ENCODE results near the gene GPX3.

Gene GPX3

DNA sequence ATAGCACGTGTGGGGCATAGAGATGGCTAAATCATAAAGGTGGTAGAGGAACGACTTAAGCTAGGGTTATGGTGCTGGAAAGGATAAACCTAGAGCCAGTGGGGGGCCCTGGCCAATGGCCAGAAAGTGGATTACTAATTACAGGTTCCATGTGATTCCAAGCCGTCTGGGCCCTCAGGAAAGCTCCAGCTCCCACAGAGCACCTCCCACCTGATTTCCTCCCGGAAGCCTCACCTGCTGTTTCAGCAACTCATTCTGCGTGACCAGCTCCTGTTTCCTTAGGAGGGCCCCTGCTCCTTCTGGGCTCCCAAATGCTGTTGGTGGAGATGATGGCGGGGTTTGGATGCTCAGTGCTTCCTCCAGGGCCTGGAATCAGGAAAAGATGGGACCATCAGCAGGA is 16.2 kb downstream of the GPX3 start:
- no peak for DNase-seq
- Mint-ChIP-seq H3K36me3 (ENCODE audit: low read depth) (peaks cover 56% of the 10 kb centered on the region), H3K4me1 (peaks cover 20% of the 10 kb centered on the region), H3K27ac (no peak overlapping the region), H3K9me3 (no peaks in the 10 kb centered on the region), H3K27me3 (ENCODE audit: low read depth, poor library complexity) (no peaks in the 10 kb centered on the region), H3K4me3 (no peak overlapping the region)
- TF ChIP-seq, protein P1, sequence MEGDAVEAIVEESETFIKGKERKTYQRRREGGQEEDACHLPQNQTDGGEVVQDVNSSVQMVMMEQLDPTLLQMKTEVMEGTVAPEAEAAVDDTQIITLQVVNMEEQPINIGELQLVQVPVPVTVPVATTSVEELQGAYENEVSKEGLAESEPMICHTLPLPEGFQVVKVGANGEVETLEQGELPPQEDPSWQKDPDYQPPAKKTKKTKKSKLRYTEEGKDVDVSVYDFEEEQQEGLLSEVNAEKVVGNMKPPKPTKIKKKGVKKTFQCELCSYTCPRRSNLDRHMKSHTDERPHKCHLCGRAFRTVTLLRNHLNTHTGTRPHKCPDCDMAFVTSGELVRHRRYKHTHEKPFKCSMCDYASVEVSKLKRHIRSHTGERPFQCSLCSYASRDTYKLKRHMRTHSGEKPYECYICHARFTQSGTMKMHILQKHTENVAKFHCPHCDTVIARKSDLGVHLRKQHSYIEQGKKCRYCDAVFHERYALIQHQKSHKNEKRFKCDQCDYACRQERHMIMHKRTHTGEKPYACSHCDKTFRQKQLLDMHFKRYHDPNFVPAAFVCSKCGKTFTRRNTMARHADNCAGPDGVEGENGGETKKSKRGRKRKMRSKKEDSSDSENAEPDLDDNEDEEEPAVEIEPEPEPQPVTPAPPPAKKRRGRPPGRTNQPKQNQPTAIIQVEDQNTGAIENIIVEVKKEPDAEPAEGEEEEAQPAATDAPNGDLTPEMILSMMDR (IDR thresholded peaks at IDR 0.05): no peak

DNA sequence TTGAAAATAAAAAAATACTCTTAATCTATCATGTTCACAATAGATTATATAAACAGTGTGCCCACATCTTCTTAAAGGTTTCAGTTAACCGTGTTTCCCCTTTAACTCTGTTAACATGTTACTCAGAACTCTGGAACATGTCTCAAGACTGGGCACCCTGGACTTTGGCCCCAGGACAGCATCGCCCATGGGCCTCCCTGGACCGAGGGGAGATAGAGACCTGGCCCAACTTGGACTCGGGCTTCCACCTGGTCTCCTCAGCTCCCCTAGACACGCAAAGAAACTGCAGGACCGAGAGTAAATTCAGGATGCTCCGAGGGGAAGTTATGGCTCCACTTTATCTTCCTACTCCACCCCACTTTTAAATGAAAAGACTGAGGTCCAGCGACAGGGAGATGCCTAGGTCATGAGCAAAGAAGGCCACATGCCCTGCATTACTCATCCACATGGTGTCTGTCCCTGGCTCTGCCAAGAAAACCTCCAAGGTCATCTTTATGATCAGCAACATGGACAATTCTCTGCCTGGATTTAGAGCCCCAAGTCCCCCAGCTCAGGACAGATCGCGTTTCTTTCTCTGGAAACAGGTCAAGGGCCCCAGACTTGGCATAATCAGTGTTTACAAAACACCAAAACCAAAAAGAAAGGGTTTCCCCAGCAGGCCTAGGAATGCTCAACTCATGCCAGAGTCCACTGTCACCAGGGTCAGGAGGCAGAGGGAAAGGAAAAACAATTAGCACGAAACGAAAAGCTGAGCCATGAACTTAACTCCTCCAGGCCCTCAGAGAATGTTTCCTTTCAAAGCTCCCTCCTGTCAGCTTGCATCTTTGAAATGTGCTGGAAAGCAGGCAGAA is 17.4 kb downstream of the GPX3 start:
- DNase-seq: no peak
- no peak overlapping the region for H3K4me3 Mint-ChIP-seq
- peaks cover 27% of the 10 kb centered on the region for H3K4me1 Mint-ChIP-seq
- H3K27me3 Mint-ChIP-seq (ENCODE audit: low read depth, poor library complexity): no peaks in the 10 kb centered on the region
- TF ChIP-seq, protein P1 (IDR thresholded peaks at IDR 0.05): no peak
- H3K9me3 Mint-ChIP-seq: no peaks in the 10 kb centered on the region
- peak overlapping the region; percentile 93 for H3K27ac Mint-ChIP-seq
- peaks cover 56% of the 10 kb centered on the region for H3K36me3 Mint-ChIP-seq (ENCODE audit: low read depth)

DNA sequence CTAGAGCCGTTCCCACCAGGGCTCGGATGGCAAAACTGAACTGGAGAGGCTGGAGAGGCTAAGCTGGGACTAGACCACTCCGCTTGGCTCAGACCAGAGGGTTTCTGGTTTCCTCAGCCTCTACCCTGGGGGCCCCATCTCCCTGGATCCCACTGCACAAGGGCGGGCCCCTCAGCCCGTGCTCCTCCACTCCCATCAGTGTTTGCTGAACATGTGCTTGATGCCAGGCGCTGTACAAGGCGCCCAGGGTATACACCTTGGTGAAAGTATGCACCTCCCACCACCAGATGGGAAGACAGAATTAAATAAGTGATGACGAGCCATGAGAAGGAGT is 18.0 kb downstream of the GPX3 start:
- no peak for DNase-seq
- no peaks in the 10 kb centered on the region for H3K27me3 Mint-ChIP-seq (ENCODE audit: low read depth, poor library complexity)
- no peak overlapping the region for H3K4me3 Mint-ChIP-seq
- TF ChIP-seq, protein P1 (IDR thresholded peaks at IDR 0.05): no peak
- H3K9me3 Mint-ChIP-seq: no peaks in the 10 kb centered on the region
- H3K36me3 Mint-ChIP-seq (ENCODE audit: low read depth): peaks cover 58% of the 10 kb centered on the region
- peaks cover 29% of the 10 kb centered on the region for H3K4me1 Mint-ChIP-seq
- H3K27ac Mint-ChIP-seq: peak overlapping the region; percentile 93

DNA sequence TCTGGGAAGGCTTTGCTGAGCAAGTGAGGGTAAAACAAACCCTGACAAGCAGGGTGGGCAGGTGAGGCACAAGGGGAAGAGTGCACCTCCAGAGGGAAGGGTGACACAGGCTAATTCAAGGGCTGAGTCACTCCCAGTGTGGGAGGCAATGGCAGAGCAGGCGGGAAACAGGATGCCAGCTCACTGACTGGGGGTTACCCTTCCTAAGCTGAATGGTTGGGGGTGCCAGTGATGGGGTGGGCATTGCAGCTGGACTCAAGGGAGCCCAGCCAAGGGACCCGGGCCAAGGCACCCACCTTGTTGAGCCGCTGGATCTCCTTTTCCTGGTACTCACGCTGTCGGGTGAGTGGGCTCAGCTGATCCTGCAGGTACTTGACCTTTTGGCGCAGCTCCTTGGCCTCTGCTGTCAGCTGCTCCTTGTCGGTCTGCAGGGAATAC is 18.4 kb downstream of the GPX3 start:
- H3K27ac Mint-ChIP-seq: peak overlapping the region; percentile 78
- no peak overlapping the region for H3K4me3 Mint-ChIP-seq

DNA sequence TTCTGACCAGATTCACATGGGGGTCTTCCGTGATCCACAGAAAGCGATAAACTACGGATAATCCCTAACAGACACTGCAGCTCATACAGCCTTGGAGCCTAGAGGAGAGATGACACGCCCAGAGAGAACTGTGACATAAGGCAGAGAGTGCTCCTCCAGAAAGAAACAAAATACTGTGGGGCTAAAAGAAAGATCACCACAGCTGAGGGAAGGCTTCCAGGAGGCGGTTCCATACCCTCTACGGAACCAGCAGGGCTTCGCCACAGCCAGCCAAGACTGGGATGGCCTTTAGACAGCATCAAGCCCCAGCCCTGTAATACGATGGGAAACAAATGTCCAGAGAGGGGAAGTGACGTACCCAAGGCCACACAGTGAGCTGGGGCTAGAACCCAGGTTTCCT is 19.3 kb downstream of the GPX3 start:
- Mint-ChIP-seq H3K9me3 (no peaks in the 10 kb centered on the region), H3K4me1 (peaks cover 29% of the 10 kb centered on the region), H3K27ac (no peak overlapping the region), H3K36me3 (ENCODE audit: low read depth) (peaks cover 55% of the 10 kb centered on the region), H3K4me3 (no peak overlapping the region), H3K27me3 (ENCODE audit: low read depth, poor library complexity) (no peaks in the 10 kb centered on the region)
- no peak for DNase-seq
- TF ChIP-seq, protein P1 (IDR thresholded peaks at IDR 0.05): no peak

More for the DNA sequence above, 18.4 kb downstream of the GPX3 start:
- DNase-seq: no peak
- H3K27me3 Mint-ChIP-seq (ENCODE audit: low read depth, poor library complexity): no peaks in the 10 kb centered on the region
- peaks cover 29% of the 10 kb centered on the region for H3K4me1 Mint-ChIP-seq
- TF ChIP-seq, protein P1 (IDR thresholded peaks at IDR 0.05): no peak
- peaks cover 57% of the 10 kb centered on the region for H3K36me3 Mint-ChIP-seq (ENCODE audit: low read depth)
- no peaks in the 10 kb centered on the region for H3K9me3 Mint-ChIP-seq

DNA sequence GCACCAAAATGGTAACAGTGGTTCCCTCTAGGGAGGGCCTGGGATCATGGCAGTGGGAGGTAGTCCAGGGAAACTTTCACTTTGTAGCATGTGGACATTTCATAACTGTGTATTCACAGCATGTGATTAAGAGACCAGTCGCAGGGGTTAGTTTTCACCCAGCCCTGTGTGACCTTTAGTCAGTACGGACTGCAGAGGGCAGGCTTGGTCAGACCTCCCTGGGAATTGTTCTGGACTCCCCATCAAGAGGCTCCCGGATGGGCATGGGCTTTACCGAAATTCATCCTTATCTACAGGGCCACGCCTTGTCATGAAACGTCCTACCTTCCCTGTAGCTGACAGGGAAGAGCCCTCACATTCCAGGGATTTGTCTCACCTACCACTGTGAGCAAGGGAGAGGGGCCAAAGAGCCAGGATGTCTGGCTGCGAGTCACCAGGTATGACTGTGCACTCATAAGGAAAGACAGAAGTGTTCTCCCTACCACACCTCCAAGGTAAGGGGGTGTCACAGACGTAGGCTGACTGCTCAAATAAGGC is 19.9 kb downstream of the GPX3 start:
- TF ChIP-seq, protein P1 (IDR thresholded peaks at IDR 0.05): no peak
- H3K27ac Mint-ChIP-seq: no peak overlapping the region
- H3K4me1 Mint-ChIP-seq: peaks cover 29% of the 10 kb centered on the region
- H3K9me3 Mint-ChIP-seq: no peaks in the 10 kb centered on the region
- no peak overlapping the region for H3K4me3 Mint-ChIP-seq
- DNase-seq: no peak
- peaks cover 51% of the 10 kb centered on the region for H3K36me3 Mint-ChIP-seq (ENCODE audit: low read depth)
- no peaks in the 10 kb centered on the region for H3K27me3 Mint-ChIP-seq (ENCODE audit: low read depth, poor library complexity)
